BLaER1 (cell line): ENCODE data around the gene KANSL1L.

ENCODE experiments used
- H3K27ac ChIP-seq: shearing (Covaris generic); formaldehyde crosslinking; 2 replicates; pipeline ENCODE4 v1.8.1; 2022
- H3K27me3 ChIP-seq: shearing (Covaris generic); formaldehyde crosslinking; 2 replicates; pipeline ENCODE4 v1.8.1; 2022
- H3K36me3 ChIP-seq: shearing (Covaris generic); formaldehyde crosslinking; 2 replicates; pipeline ENCODE4 v1.8.1; 2022
- H3K4me1 ChIP-seq: shearing (Covaris generic); formaldehyde crosslinking; 2 replicates; pipeline ENCODE4 v1.8.1; 2022
- H3K4me2 ChIP-seq: shearing (Covaris generic); formaldehyde crosslinking; 2 replicates; pipeline ENCODE4 v1.8.1; 2022
- H3K4me3 ChIP-seq: shearing (Covaris generic); formaldehyde crosslinking; 2 replicates; pipeline ENCODE4 v1.8.1; 2022
- H3K9ac ChIP-seq: shearing (Covaris generic); formaldehyde crosslinking; 2 replicates; pipeline ENCODE4 v1.8.1; 2022
- H3K9me3 ChIP-seq: shearing (Covaris generic); formaldehyde crosslinking; 2 replicates; pipeline ENCODE4 v1.8.1; 2022
- H4K20me1 ChIP-seq: shearing (Covaris generic); formaldehyde crosslinking; 2 replicates; pipeline ENCODE4 v1.8.1; 2022
- Cebpa-rat ChIP-seq: shearing (Covaris generic); IDR thresholded peaks from 2 replicates; pipeline ENCODE4 v1.8.1; 2022

Gene KANSL1L

DNA sequence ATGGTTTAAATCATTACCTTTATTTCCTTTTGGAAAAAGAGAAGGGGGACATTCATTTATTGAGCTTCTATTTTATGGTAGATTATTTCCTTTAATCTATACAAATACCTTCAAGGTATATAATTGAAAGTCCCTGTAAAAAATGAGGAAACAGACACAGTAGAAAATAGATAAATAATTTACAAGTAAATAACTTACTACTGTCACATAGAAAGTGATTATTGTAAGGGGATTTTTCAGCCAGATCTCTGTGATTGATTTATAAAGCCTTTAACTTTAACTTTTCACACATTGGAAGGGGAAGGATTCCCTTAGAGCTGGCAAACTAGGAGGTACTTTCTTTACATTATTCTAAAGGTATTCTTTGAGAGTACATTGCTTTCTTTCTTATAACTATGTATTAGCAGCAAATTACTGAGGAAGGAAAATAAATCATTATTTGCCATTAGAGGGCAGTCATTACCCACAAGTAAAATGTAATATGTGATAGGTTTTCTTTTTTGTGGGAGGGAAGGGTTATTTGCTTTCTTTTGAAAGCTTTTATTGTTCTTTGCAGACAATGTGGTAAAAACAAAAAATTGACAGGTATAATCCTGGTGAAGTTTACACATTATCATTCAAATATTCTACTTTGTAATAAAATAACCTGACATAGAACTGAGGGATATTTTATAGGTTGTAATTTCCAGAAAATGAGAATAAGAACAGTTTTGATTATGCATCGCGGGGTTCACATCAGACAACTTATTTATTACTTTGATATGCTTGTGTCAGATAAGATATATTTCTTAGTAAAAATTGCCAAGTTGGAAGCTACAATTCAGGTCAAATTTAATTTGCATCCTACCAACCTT lies 193.6 kb downstream of the KANSL1L start:
- Histone ChIP-seq H3K36me3 (no peaks in the 10 kb centered on the region), H3K27me3 (no peaks in the 10 kb centered on the region), H3K9ac (no peak overlapping the region), H3K4me1 (no peaks in the 10 kb centered on the region), H3K4me2 (no peak overlapping the region), H3K27ac (no peak overlapping the region), H4K20me1 (no peaks in the 10 kb centered on the region), H3K4me3 (no peak overlapping the region), H3K9me3 (no peaks in the 10 kb centered on the region)
- no peak for TF ChIP-seq Cebpa-rat

DNA sequence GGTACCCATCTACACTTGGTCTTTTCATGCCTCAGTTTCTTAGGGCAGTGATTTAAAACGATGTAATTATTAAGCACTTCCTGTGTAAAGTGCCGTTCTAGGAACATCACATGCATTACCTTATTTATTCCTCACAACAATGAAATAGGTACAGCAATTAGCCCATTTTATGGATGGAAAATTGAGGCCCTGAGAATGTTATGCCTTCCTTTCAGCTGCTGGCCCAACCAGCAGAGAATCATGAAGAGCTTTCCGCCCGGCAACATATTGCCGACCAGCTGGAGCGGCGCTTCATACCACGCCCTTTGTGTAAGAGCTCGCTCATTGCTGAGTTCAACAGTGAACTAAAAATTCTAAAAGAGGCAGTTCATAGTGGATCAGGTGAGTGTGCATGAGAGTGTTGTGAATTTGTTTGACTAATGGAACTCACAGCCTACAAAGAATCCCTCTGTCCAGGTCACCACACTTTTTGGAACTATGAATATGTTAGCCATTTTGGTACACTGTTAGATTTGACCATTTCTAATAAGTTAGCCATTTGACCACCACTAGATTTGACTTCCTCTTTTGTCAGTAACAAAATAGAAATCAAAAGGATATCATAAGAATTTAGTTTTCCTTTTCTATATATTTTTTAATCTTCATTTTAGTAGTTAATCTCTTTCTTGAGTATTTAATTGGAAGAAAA lies 194.4 kb downstream of the KANSL1L start:
- no peak for TF ChIP-seq Cebpa-rat
- no peaks in the 10 kb centered on the region for H3K36me3 ChIP-seq
- H3K9me3 ChIP-seq: no peaks in the 10 kb centered on the region
- no peak overlapping the region for H3K9ac ChIP-seq
- no peak overlapping the region for H3K27ac ChIP-seq
- no peaks in the 10 kb centered on the region for H3K4me1 ChIP-seq
- H3K27me3 ChIP-seq: no peaks in the 10 kb centered on the region
- no peak overlapping the region for H3K4me3 ChIP-seq
- no peaks in the 10 kb centered on the region for H4K20me1 ChIP-seq
- no peak overlapping the region for H3K4me2 ChIP-seq

DNA sequence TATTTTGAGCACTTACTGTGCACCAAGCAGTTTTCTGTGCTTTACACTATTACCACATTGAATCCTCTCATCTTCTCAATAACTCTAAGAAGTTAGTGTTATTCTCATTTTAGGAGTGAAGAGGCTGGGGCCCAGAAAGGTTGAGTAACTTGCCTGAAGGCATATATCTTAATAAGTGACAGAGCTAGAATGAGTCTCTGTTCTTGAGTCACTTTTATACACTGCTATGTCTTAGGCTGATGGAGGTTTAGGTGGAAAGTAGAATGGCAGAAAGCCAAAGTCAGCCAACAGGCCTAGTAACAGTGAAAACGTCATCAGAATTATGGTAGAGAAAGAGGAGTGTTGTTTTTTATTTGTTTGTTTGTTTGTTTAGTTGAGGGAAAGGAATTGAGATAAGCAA lies 196.6 kb downstream of the KANSL1L start:
- H3K9me3 ChIP-seq: no peaks in the 10 kb centered on the region
- H4K20me1 ChIP-seq: no peaks in the 10 kb centered on the region
- H3K9ac ChIP-seq: no peak overlapping the region
- H3K4me3 ChIP-seq: no peak overlapping the region
- no peaks in the 10 kb centered on the region for H3K27me3 ChIP-seq
- no peaks in the 10 kb centered on the region for H3K4me1 ChIP-seq
- no peak overlapping the region for H3K4me2 ChIP-seq
- no peak for TF ChIP-seq Cebpa-rat
- no peaks in the 10 kb centered on the region for H3K36me3 ChIP-seq
- H3K27ac ChIP-seq: no peak overlapping the region

DNA sequence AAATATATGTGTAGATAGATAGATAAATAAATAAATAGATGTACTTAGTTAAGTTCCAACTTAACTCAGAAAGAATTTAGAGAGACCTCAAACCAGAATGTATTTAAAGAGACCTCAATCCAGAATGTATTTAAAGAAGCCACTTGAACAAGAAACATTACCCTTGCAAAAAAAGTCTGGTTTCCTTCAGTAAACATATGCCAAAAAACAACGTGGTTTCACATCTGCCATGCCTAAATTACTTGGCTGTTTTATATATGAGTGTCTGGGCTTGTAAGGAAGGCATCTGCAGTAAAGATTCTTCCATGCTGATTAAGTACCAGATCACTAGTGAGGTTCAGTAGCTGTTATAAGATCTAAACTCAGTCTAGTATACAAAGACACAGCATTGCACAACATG lies 197.9 kb downstream of the KANSL1L start:
- H3K4me2 ChIP-seq: no peak overlapping the region
- H3K9me3 ChIP-seq: no peaks in the 10 kb centered on the region
- no peak overlapping the region for H3K9ac ChIP-seq
- no peaks in the 10 kb centered on the region for H3K36me3 ChIP-seq
- TF ChIP-seq Cebpa-rat: no peak
- no peak overlapping the region for H3K27ac ChIP-seq
- H4K20me1 ChIP-seq: no peaks in the 10 kb centered on the region
- no peaks in the 10 kb centered on the region for H3K27me3 ChIP-seq
- H3K4me3 ChIP-seq: no peak overlapping the region
- no peaks in the 10 kb centered on the region for H3K4me1 ChIP-seq
